HG03439 (cell line): ENCODE results near the gene STXBP3.
A peak's percentile ranks its signal among the peaks of the same experiment; 100 is the strongest.
"Not testable (repeated sequence)": the region's sequence is repeated elsewhere in the genome, so short reads cannot be mapped to it uniquely, and the experiment has no call there.

Experiments used
- ATAC-seq: cut with Tn5 transposase; IDR thresholded peaks from one replicate; pipeline ENCODE4 v1.9.1; 2021; ENCODE audit warnings: mild to moderate bottlenecking, moderate library complexity; ENCODE audit not compliant: unreplicated experiment

Gene STXBP3

DNA sequence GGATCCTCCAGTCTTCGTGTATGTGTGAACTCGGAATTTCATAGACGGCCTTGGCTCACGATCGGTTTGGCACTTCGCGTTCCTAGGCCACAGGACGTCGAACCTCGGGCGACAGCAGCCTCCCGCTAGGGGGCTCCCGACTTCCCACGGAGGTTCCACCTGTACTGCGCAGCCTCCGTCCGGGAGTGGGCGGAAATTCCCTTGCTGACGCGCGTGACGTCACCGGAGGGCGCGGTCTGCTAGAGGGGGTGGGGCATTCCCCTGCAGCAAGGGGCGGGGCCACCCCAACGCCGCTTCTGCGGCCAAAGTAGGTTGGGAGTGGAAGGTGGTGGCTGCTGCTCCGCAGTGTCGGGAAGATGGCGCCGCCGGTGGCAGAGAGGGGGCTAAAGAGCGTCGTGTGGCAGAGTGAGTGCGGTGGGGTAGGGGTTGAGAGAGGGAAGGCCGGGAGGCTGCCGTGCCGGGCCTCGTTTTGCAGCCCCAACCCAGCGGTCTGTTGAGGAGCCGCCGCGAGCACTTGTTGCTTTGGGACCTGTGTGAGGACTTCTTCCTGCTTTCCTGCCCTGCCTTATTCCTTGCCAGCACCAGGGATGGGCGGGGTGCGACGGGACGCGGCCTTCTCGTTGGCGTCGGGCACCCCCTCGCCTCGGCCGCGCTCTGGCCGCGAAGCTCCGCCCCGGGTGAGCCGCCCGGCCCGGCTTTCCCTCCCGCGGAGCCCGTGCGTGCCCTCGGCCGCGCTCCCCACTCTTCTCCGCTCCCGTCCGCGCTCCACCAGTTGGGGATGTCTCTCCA lies at the start of gene STXBP3:
Gene STXBP3, plus strand, starts transcription at position 293 of the 789 bp plus-strand sequence. Its CDS starts 64 bp downstream, at position 357.
- ATAC-seq, result peak; percentile 95

GRCh38 chr1:108699375-108700332 lies 46.8 kb upstream of the STXBP3 start:
- no peak for ATAC-seq

- ATAC-seq, result no peak
Observed at GRCh38 chr1:108701176-108701849, 45.2 kb upstream of the STXBP3 start.

DNA sequence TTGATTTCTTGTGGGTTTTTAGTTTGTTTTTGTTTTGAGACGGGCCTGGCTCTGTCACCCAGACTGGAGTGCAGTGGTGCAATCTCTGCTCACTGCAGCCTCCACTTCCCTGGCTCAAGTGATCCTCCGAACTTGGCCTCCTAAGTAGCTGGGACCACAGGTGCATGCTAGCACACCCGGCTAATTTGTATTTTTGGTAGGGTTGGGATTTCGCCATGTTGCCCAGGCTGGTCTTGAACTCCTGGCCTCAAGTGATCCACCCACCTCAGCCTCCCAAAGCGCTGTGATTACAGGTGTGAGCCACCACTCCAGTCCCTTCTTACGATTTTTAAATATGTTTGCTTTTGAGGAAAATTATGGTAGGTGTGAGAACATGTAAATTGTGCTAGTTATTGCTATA lies 44.4 kb upstream of the STXBP3 start:
- ATAC-seq, result not testable (repeated sequence)

- ATAC-seq, result no peak
Observed at GRCh38 chr1:108703939-108704338, 42.5 kb upstream of the STXBP3 start.

DNA sequence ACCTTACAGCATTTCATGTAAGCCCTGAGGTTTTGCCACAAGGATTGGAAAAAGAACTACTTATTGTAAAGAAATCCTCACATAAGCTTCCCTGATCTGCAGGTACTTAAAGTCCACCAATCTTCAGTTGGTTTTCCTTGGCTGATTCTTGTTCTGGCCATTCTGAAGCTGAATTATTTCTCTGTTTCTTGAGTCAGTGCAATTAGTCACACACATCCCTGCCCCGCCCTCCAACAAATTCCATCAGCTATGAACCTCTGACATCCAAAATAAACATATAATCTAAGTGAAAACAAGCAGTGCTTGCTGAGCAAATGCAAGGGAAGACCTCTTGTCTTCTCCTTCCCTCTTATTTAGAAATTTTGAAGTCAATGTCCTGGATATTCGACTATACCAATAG lies 42.0 kb upstream of the STXBP3 start:
- no peak for ATAC-seq

GRCh38 chr1:108706643-108707042 lies 39.8 kb upstream of the STXBP3 start:
- ATAC-seq, result no peak

DNA sequence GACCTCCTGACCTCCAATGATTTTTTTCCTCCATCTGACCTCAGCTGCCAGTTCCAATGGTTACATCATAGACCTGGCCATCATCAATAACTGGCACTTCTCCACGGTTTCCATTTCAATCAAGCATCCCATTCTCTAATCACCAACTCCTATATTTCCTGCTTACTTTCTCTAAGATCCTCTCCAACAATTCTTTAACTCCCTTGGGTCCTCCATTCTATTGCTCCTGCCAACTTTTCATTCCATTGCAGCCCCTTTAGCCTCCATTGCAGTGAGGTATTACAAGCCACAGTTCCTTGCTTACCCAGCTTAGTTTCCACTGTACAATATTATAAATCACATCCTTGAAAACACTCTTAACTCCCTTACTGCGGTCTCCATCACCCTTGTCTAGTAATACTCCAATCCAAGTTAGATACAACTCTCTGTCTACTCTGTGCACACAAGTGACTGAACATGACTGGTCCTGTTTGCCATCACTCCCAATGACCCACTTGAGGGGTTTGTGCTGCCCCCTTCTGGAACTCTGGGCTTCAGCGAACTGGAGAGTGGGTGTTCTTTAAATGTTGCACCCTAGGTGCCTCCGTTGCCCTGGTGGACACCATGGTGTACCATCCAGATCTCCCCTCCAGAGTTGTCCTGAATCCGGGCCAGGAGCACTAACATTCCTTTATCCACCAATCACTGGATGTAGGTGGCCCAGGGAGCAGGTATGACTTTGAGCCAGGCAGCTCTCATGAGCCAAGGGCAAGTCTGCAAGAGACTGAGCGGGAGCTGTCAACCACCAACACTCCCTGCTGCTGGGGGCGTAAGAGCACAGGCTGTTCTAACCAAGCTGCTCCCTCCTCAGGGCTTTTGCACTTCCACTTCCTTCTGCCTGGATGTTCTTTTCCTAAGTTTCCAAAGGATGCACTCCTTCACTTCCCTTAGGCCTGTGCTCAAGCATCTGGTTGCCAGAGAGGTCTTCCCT lies 37.5 kb upstream of the STXBP3 start:
- no peak for ATAC-seq

DNA sequence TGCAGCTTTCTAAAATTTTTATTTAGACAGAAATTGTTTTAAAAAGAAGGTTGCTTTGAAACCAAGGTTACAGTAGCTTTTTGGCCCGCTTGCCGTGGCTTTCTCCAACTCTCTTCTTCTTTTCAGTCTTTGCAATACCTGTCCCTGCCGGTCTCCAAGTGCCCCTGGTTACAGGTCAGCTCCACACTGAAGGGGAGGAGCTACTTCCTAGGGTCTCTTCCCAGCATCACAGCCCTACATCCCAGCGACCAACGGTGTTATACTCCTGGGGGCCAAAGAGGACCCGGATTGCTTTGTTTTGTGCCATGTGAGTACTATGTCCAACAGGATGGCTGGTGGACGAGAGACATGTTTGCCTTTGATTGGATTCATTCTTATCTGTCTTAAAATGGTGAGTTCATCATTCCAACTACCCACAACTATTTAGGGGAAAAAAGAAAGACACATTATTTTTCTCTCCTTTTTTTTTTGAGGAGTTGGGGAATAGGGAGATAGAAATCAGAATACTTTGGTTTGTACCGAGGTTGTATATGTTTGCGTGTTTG lies 33.8 kb upstream of the STXBP3 start, which contains the start of gene FNDC7:
Gene FNDC7, plus strand, starts transcription at position 303 of the 545 bp plus-strand sequence. Its CDS starts 26 bp downstream, at position 329.
- ATAC-seq, result no peak

DNA sequence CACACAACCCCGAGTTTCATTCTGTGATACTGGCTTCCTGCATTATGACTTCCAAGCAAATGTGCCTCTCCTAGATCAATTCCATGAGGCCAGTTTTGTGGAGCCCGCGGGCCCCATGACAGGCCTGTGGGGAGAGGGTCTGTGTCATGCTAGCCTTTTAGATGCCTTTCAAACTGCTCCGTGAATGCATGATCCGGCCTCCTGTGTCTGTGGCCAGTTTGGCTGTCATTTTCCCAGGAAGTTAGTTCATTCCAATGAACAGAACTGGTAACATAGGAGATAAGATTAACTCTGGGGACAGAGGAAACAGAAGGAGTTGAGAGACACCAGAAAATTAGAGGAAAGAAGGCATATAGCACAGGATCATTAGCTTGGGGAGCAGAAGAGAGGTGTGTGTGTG lies 30.5 kb upstream of the STXBP3 start:
- no peak for ATAC-seq

- ATAC-seq, result no peak
Observed at GRCh38 chr1:108716437-108717230, 29.8 kb upstream of the STXBP3 start.

- no peak for ATAC-seq
Observed at GRCh38 chr1:108717774-108718316, 28.6 kb upstream of the STXBP3 start.

DNA sequence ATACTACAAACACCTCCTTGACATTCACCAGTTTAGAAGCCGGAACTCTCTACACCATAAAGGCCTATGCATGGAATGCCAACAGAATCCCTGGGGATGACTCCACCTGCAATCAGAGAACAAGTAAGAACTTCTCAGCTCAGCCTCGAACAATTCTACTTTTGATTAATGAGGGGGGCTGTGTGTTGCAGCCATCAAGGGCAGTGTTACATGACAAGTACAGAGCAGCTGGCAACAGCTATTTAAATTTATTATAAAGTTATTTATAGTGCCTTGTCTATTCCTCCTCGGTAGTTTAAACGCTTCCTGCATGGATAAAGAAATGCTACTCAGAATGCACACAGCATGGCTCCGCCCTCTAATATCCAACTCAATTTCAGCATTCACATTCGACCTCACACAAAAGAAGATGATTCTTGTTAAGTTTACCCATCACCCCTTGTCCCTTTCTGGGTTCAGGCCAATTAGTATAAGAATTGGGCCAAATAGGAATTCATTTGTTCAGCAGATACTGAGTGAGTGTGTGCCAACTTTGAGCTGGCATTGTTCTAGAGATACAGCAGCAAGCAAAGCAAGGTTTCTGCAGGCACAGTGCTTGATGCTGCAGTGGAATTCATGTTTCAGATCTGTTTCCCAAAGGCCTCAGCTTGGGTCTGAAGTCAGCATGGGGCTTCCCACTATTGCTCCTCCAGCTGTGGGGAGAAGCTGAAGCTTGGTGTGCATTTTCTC lies 27.4 kb upstream of the STXBP3 start:
- no peak for ATAC-seq

DNA sequence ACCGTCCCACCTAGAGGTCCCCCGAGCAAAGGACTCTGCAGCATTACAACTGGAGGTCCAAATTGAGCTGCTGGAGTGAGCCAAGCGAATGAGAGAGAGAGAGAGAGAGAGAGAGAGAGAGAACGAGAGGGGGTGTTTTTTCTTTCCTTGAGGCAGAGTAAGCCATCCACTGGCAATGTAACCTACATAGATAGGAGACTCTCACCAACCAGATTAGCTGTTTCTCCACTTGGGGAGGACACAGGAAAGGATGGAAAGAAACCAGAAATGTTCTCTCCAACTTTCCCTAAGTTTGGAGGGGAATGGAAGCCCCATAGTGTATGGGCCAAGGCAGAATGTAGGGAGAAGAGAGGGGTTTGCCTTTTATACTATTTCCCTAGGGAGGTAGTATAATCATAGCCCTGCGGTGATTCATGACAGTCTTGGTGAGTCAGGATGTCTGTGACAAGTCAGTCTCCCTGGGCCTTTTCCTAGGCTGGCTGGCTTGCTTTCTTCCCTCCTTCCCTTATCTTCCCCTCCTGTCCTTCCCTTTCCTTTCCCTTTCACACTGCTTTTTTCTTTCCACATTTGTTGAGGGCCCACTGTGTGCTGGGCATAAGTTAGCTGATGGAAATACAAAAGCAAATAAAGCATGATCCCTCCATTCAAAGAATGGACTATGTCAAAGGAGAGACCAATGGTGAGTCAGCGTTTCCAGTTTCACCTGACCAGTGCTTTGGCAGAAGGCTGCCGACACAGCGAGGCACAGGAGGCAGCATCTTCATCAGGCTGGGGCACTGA lies 26.6 kb upstream of the STXBP3 start:
- no peak for ATAC-seq

DNA sequence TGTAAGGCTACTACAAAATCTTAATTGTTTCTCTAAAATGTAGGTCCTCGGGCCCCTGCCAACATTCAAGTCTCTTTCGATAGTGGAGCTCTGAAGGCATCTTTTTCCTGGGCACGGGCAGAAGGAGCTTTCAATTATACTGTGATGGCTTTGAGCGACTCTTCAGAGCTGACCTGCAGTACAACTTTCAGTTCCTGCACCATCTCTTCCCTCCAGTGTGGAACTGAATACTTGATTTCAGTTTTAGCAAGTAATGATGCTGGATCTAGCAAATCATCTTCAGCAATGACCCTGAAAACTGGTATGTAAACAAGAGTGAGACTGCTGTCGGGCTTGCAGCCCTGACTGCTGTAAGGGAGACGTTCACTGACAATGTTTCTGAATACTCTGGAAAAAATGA lies 24.2 kb upstream of the STXBP3 start:
- ATAC-seq, result no peak

DNA sequence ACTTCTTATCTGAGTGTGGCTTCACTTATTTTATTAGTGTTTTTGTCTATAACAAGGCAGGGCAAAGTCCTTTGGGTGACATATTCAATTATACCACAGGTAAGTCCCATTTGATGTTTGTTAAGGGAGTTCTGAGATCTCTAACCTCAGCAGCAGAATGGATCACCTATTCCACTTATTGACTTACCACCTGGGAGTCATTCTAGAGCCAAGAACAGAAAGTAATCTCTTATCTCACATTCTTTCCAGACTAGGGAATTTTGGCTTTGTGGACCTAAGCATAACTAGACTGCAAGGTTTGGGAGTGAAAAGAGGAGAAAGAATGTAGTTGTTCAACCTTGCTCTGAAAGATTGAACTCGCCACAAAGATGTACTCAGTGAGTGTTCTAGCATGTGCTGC lies 20.6 kb upstream of the STXBP3 start:
- ATAC-seq, result no peak

- no peak for ATAC-seq
Observed at GRCh38 chr1:108728327-108728923, 18.0 kb upstream of the STXBP3 start.
